HG03442 (cell line): ENCODE data around the gene NFASC.

Experiments used
- ATAC-seq: cut with Tn5 transposase; IDR thresholded peaks from one replicate; pipeline ENCODE4 v1.9.1; 2021; ENCODE audit warnings: mild to moderate bottlenecking, moderate library complexity; ENCODE audit not compliant: unreplicated experiment

Gene NFASC

DNA sequence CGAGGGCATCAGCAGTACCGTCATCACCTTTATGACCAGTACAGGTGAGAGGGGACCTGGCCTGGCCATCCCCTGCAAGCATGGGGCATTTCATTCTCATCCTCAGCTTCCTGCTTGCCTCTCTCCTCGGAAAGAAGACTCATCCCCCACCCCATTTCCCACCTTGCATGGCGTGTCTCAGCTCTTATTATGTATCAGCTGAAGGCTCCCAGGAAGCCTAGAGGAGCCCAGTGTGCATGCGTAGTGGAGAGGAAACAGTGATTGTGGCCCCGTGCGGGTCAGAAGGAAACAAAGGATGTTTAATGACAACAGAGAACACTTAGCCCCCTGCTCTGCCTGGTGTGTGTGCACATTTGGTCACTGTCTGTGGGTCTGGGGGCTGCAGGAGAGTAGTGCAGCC is 132.0 kb downstream of the NFASC start:
- ATAC-seq, result no peak

DNA sequence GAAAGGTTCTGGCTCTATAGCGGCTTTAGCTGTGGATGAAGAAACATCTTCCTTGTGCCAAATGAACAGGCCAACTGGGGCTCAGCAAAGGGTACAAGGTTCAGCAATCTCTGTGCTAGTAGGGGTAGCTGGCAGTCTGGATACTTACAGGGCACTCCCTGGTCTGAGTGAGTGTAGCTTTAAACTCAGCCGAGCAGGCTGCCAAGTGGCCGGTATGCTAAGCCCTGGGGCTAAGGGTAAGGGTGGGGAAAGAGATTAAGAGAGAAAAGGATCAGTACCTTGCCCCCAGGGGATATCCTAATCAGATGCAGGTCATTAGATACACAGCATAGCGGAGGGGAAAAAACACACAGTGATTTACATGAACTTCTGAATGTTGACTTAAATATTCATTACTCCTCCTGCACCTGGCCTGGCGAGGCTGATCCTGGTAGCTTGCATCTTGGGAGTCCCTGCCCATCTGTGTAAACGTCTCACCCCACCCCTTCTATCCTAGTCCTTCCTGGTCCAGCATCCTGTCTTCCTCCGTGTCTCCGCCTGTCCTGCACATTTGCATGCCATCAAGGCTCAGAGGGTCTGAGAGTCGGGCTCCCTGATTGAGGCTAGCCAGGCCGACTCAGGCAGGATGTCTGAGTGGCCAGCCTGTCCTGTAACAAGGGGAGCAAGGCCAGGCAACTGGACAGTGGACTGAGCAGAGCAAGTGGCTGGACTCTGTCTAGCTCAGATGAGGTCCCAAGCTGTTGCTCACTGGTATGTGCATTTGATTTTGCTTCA is 132.9 kb downstream of the NFASC start:
- ATAC-seq, result no peak

DNA sequence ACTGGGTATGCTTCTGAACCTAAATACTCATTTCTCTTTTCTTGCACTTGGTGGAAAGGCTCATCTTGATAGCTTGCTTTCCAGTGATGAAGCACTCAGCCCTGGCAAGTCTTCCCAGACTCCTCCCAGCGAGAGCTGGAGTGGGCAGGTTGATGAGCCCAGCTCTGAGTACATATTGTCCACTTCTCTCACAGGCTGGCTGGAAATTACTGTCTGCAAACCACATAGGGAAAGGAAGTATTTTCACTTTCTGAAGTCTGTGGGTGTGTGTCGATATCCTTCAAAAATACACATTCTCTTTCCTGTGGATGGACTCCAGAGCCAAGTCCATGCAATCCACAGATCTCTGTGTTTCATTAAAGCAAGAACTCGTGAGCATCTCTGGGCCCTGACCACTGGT is 133.7 kb downstream of the NFASC start:
- no peak for ATAC-seq

DNA sequence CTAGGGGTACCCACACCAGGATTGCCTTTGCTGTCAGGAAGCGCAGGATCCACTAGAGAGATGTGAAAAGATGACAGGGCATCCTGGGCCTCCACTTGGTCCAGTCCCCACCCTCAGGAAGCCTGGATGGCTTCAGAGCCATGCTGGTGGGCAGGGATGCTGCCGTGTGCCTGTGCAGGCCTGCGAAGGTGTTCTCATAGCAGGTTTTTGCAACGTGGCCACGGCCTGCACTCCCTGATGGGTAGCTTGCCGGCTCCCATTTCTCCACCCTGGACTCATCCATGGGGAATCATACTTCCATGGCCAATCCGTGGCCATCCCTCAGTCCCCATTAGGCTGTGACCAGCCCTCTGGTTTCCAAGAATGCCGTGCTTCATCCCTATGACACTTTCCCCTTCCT is 138.2 kb downstream of the NFASC start:
- no peak for ATAC-seq

DNA sequence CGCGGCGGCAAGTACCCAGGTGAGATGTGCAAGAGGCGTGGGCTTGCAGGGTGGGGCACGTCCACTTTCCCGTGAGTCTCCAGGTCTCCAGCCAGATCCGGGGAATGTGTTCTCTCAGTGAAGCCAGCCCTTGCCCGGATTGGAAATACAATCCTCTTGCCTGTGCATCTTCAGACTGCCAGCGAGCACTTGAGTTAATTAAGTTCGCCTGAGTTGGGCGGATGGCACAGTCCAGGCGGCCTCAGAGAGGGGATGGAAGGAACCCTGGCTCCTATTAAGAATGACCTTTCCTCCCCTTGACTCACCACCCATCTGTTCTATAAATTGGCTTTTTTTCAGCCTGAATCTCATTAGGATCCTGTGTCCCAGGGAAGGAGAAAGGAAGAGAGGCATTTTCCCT is 139.0 kb downstream of the NFASC start:
- no peak for ATAC-seq

DNA sequence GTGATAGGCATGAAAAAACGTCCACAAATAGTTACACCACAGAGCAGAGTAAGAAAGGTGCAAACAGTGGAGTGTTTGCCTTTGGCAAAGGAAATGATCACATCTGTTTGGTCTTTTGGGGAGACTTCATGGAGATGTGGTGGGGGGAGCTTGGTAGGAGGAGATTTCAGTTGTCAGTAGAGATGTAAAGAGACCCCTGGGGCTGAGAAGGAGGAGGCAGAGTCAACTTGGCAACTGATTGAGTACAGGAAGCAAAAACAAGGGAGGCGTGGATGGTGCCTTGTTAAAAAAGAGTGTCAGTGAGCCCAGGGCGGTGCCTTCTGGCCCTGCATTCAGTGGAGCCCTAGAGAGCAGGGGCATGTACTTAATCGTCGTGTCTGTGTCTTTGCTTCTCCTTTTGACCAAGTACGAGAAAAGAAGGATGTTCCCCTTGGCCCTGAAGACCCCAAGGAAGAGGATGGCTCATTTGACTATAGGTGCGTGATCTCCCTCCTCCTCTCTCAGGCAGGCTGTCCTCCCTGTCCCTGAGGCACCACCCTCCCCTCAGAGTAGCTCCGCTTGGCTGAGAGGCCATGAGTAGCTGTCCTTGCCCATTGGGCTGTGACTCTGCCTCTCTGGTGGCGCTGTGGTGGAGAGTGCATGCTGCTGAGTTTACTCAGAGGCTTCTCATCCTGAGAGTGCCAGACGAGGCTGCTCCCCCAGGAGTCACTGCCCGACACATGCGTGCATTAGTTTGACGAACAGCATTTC is 141.9 kb downstream of the NFASC start:
- no peak for ATAC-seq

DNA sequence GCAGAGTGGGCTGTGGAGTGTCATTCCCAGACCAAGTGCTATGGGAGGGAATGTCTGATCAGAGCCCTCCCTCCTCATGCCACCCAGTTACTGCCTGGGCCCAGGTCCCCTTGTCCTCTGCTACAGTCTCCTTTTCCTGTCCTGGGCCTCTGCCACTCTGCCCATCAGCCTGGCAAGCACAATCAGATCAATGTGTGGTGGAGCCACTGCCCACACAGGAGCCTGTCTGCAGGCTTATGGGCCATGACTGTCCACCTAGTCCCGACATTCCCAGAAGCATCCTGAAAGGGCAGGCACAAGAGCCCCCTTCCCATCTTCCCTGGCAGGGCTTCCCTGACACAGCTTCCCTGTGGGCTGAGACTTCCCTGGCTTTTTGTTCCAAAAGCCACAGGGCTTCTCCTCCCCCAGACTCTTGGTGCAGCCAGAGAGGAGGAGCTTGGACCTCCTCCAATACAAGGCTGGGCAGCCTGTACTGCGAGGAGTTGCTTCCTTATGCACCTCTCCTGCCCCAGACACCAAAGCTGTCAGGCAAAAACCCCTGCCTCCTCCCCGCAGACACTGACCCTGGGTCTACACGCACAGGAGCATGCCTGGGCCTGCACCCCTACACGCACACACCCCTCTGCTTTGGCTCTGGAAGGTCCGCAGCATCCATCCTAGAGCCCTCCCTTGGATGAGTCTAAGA is 143.2 kb downstream of the NFASC start:
- no peak for ATAC-seq

DNA sequence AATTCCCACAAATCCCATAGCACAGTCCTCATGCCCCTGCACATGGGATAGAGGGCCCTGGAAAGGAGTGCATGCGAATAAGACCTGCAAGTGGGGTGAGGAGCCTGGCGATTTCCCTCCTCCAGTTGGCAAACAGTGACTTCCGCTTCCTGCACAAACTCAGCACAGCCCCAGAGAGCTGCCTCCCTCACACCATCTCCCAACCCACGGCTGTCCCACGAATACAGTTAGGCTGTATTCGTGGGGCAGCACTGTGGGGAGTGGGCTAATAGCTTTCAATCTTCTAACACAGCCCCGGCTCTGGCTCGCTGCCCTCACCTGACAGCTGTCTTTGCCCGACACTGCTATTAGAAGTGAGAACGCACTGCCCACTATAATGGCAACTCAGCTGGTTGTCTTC is 144.1 kb downstream of the NFASC start:
- ATAC-seq, result no peak

DNA sequence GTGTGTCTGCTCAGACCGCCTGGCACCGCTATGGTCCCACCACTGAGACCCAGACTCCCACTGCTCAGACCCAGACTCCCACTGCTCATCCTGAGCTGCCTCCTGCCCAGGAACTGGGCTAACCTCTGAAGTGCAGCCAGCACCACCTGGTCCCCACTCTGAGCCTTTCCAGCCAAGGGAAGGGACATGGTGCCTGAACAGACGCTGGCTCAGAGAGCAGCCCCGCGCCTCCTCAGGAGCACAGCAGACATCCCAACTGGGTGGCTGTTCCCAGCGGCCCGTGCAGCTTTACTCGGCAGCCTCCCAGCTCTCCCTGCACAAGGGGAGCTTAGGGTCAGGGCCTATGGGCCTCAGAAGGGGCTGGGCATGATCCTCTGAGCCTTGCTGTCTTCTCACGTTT is 144.6 kb downstream of the NFASC start:
- no peak for ATAC-seq

DNA sequence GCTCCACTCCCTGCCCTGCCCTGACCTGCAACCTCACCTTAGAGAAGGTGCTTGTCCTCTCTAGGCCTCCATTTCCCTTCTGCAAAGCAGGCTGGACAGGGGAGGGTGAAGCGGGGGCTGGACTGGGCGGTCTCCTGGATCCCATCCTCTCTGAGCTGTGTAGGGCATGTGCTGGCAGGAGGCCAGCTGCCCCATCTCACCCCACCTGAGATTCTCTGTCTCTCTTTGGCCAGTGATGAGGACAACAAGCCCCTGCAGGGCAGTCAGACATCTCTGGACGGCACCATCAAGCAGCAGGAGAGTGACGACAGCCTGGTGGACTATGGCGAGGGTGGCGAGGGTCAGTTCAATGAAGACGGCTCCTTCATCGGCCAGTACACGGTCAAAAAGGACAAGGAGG is 145.4 kb downstream of the NFASC start:
- no peak for ATAC-seq

DNA sequence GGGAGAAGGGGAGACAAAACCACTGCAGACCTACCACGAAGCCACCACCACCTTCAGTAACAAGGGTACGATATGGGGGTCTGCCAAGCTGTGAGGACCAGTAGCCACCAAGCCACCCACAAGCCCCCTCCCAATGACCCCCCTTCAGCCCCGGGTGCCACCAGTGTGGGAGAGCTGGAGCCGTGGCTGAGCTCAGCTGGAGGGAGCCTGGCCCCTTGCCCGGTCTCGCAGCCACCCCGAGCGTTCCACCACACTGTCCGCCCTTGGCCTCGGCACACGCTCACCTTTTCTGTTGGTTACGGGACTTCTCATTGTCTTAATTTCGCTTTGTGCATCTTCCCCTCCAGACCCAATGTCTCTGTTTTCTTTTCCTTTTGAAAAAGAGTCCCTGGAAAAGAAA is 145.9 kb downstream of the NFASC start:
- no peak for ATAC-seq

DNA sequence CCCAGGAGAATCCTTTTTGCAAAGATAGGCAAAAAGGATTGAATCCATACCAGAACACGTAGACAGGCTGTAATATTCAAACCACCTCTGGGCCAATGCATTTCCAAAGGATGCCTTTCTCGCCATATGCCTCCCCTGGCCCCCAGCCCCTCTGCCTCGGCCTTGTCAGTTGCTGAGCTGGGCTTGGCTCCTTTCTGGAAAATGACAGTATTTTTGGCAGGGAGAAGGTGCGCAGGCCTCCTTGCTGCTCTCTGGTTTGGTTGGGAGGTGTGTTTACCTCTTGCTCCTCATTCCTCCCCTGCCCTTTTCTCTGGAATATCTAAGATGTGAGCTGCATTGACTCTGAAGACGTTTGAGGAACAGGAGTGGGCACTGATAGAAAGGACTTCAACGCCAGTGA is 146.3 kb downstream of the NFASC start:
- ATAC-seq, result no peak

DNA sequence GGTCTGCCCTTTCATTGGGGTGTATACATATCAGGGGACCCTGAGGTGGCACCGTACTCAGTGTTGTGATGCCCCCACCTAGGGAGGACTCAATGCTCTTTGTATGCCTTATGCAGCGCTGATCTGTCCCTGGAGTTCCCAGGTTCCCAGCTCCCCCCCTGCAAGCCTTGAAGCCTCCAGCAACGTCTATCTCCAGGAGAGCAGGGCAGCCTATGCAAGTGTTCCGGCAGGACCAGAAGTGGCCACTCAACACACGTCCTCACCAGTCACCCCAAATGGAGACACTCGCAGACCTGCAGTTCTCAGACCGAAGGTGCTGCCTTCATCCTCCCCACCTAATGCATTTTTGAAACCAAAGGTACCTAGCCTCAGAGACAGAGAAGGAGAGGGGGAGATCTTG is 147.1 kb downstream of the NFASC start:
- ATAC-seq, result no peak

DNA sequence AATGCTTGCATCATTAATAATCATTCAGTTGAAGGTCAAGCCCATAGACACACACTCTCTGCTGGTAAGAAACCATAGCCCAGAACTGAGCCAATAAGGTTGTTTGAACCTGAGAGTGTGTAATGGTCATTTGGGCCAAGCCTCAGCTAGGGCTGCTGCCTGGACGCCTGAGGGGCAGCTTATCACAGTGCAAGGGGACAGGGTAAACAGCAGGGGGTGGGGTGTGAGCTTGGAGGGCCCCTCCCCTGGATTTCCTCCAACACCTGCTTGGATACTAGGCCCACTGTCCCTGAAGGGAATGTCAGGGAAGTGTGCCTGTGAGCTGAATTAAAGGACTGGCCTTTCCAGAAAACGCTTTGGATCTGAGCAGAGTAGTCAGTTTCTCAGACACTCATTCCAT is 147.7 kb downstream of the NFASC start:
- no peak for ATAC-seq

DNA sequence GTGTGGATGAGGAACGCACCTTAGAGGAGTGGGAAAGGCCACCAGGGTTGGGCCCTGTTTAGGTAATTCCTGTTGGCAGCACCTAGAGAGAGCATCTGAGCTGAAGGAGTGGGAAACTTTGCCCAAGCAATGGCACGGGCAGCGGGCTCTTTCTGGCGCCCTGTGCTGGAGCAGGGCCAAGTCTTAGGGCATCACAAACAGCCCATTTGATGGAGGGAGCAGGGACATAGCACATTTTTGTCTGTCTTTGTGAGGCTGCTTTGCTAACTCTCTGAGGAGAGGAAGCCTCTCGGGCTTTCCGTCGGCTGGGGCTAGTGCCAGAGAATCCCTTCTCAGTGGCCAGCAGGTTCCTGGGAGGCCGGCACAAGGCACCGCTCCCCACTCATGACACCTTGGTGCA is 149.8 kb downstream of the NFASC start:
- no peak for ATAC-seq

DNA sequence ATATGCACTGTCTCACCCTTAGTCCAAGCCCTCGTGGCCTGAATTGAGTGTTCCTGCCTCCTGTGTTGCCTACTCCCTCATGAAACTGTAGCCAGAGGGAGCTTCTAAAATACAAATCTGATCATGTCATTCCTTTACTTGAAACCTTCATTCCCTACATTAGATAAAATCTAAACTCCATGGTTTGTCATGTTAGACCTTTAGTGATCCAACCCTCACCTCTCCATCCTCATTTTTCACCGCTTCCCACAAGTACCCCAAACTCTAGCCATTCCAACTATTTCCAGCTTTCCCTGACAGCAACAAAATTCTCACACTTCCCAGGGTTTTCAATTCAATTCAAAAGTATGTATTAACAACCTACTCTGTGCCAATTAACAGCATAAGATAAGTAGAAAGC is 154.0 kb downstream of the NFASC start:
- no peak for ATAC-seq

DNA sequence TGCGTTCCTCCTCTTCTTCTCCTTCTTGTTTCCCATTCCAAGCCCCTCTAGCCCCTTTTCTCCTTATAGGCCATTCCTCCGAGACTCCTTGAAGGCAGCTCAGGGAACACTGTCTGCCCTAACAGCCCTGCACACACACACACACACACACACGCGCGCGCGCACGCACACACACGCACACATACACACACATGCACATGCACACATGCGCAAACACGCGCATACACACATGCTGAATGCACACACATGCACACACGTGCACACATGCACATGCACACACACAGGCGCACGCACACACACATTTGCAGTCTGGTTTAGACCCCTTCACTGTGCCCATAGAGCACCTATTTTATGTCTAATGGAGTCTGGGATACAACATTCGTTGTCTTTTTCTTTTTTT is 154.6 kb downstream of the NFASC start:
- ATAC-seq, result no peak

DNA sequence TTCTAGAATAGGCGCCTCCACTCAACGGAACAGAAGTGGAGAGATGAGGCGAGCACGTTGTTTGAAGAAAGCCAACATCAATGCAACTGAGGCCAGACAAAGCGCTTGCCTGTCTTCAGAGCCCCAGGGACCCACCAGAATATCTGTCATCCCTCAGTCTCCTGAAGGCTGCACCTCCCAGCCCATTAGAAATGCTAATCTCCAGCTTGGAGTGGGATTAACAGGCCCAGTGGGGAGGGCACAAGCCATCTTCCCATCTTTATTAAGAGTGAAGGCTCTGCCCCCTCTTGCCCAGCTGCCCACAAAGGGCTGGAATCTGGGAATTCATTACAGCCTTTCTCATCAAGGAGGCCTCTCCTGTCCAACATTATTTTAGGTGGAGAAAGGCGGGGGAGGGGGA is 155.5 kb downstream of the NFASC start:
- no peak for ATAC-seq

DNA sequence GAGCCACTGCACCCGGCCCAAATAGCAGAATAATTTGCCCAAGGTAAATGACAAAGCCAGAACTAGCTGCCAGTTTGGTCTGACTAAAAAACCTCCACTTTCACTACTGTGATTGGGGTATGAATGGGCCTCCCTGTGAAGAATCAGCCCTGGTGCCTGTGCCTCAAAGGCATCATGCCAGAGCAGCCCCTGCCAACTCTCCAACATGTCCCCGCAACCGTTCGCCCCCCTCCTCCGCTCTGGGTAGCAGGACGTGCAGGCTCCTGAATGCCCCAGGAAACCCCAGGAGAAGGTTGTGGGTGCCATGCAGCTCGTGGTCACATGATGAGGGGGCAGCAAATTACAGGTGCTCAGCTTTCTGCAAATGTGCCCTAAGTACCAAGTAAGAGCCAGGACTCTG is 157.7 kb downstream of the NFASC start:
- ATAC-seq, result no peak

DNA sequence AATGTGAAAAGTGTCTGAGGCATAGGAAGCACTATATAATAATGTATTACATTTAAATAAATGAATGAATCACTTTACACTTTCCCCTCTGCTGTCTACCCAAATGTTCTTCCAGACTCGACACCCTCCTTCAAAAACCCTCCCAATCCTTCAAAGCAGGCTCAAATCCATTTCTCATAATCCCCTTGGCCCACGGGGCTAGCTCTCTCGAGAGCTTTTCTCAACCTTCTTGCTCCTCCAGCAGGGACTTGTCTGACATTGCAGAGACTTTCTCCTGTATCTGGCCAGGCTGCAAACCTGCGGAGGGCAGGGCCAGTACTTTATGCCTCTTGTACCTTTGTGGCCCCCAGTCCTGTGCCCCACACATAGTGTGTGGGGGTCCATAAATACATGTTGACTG is 158.3 kb downstream of the NFASC start:
- ATAC-seq, result no peak

DNA sequence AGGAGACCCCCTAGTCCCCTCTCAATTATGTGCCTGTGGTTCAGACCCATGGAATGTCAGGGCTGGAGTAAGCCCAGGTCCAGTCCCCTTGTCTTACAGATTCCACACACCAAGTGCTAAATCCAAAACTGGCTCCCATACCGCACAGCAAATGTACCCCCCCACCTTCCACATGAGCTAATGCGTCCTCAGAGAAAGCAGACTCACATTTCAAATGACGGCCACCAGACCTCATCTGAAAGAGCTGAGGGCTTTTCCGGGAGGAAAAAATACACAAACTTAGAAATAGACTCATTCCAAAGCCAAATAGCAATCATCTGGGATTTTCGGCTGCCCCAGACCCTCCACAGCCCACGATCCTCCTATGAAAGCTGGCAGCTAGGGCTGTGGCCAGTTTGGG is 159.6 kb downstream of the NFASC start:
- no peak for ATAC-seq

DNA sequence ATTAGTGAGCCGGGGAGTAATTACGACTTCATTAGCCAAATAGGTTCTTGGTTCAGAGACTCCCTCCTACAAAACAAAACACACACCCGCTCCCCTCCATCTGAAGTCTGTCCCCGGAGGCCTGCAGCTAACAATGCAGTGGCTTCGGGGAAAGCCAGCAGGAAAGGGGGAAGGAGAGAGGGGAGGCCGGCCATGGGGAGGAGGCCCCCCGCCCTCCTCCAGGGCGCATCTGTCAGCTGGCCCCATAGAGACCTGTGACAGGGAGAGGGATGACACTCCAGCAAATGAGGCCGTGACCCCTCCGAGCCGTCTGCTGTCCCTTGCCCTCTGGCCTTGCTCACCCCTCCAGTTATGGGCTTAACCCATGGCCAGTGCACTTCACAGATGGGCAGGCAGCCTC is 160.2 kb downstream of the NFASC start:
- no peak for ATAC-seq
